Transverse colon (tissue), 4 donors: ENCODE results near the gene DBNL. TPM values are rescaled to one million over a fixed set of nuclear protein-coding genes. Genes with fewer than 3 reads are reported as not detected.

ENCODE experiments used
- DNase-seq: peaks from one replicate; pipeline ENCODE4 v3.0.0-alpha.2; 2019
- H3K27ac ChIP-seq, 4 donors: fragments of 200-600 bp; sonication (generic); 2 replicates each; pipeline ENCODE4 v1.5.1; 2016 to 2018; ENCODE audit warnings: inconsistent platforms in 4 of 4
- H3K27me3 ChIP-seq: fragments of 200-600 bp; sonication (generic); 2 replicates; pipeline ENCODE4 v1.5.1; 2017; ENCODE audit warnings: inconsistent platforms
- H3K36me3 ChIP-seq, 4 donors: fragments of 200-600 bp; sonication (generic); 2 replicates each; pipeline ENCODE4 v1.5.1; 2017 to 2019; ENCODE audit warnings: inconsistent platforms in 4 of 4
- H3K4me1 ChIP-seq, 4 donors: fragments of 200-600 bp; sonication (generic); 2 replicates each; pipeline ENCODE4 v1.5.1; 2017 to 2020; ENCODE audit warnings: inconsistent platforms in 4 of 4
- H3K4me3 ChIP-seq, 4 donors: fragments of 200-600 bp; sonication (generic); 1 replicate in 1 of 4; 2 replicates in 3 of 4; pipeline versions ENCODE4 v1.5.1 to v1.6.1; 2017 to 2019; ENCODE audit warnings: inconsistent platforms in 4 of 4
- H3K9me3 ChIP-seq, 2 donors: fragments of 200-600 bp; sonication (generic); 2 replicates each; pipeline ENCODE4 v1.5.1; 2017 to 2019; ENCODE audit warnings: inconsistent platforms in 2 of 2
- CTCF ChIP-seq, 5 experiments: fragments of 200-600 bp in 3 of 5; fragments of 450-650 bp in 2 of 5; sonication (generic) in 3 of 5; IDR thresholded peaks; 1 replicate in 2 of 5; 2 replicates in 3 of 5; pipeline ENCODE4 v1.5.1; 2016 to 2017; ENCODE audit warnings: antibody characterized with exemption in 5 of 5, inconsistent platforms in 3 of 5, mild to moderate bottlenecking in 2 of 5, moderate library complexity in 1 of 5
- EP300 ChIP-seq: sonication (generic); formaldehyde crosslinking; IDR thresholded peaks from one replicate; pipeline ENCODE4 v1.6.1; 2017; ENCODE audit warnings: antibody characterized with exemption, low read depth
- POLR2A ChIP-seq: fragments of 450-650 bp; IDR thresholded peaks from one replicate; pipeline ENCODE4 v1.6.1; 2016; ENCODE audit warnings: antibody characterized with exemption, mild to moderate bottlenecking, moderate library complexity
- POLR2AphosphoS5 ChIP-seq, 3 donors: sonication (generic); formaldehyde crosslinking; IDR thresholded peaks; one replicate each; pipeline ENCODE4 v1.6.1; 2016; ENCODE audit warnings: antibody characterized with exemption in 3 of 3
- WGBS, 2 donors: methylation state at CpG; one replicate each; pipeline ENCODE4 v1.1.5; 2018; ENCODE audit warnings: low coverage in 1 of 2; 5-methylcytosine and 5-hydroxymethylcytosine counted together
- in situ Hi-C, 4 donors: fragments of 200-750 bp; cut with MboI; loops; one replicate each; pipeline versions ENCODE4 v1.15.0 to v1.15.1; 2017; ENCODE audit warnings: low sequenced_read_pairs in 3 of 4, low pct_ligation_motif_present in 1 of 4, low pct_unique_long_range_greater_than_20kb in 1 of 4
- intact Hi-C: fragments of 100-400 bp; cut with DNase I; formaldehyde crosslinking; loops from one replicate; pipeline ENCODE4 v1.15.1; 2023; ENCODE audit warnings: low total_unique reads
- total RNA-seq, 4 donors: library from RNA; depleted of rRNA; stranded (reverse); fragments of >200 nt; gene quantifications; one replicate each; pipeline ENCODE4 v1.1.0, GENCODE V29; 2016

Gene DBNL
- total RNA-seq, 4 donors from 2014 or later, result 97.5 to 184 (median 137) TPM

- H3K27me3 ChIP-seq, result no peaks in the 10 kb centered on the region
- H3K4me1 ChIP-seq, result peaks cover 14 to 36% (median 32%) of the 10 kb centered on the region in 4 donors
- TF ChIP-seq CTCF (IDR thresholded peaks at IDR 0.05) (no peak), POLR2A (no peak), POLR2AphosphoS5 (IDR thresholded peaks at IDR 0.05) (no peak), EP300 (no peak)
- in situ Hi-C loops (no loop called here), intact Hi-C loops (no loop called here)
- DNase-seq, result no peak
- no peak overlapping the region for H3K4me3 ChIP-seq
- peaks cover 0 to 22% (median 0%) of the 10 kb centered on the region in 4 donors for H3K36me3 ChIP-seq
- 75% methylated on average over 8 of the region's 13 CpGs; no CpG with 5 or more reads in 1 of the 2 donors for whole genome bisulfite sequencing, 2 donors
- peak overlapping the region; percentile 74 to 87 (median 78) for H3K27ac ChIP-seq
- no peaks in the 10 kb centered on the region for H3K9me3 ChIP-seq
Observed at GRCh38 chr7:44074349-44074695, 29.8 kb downstream of the DBNL start.

DNA sequence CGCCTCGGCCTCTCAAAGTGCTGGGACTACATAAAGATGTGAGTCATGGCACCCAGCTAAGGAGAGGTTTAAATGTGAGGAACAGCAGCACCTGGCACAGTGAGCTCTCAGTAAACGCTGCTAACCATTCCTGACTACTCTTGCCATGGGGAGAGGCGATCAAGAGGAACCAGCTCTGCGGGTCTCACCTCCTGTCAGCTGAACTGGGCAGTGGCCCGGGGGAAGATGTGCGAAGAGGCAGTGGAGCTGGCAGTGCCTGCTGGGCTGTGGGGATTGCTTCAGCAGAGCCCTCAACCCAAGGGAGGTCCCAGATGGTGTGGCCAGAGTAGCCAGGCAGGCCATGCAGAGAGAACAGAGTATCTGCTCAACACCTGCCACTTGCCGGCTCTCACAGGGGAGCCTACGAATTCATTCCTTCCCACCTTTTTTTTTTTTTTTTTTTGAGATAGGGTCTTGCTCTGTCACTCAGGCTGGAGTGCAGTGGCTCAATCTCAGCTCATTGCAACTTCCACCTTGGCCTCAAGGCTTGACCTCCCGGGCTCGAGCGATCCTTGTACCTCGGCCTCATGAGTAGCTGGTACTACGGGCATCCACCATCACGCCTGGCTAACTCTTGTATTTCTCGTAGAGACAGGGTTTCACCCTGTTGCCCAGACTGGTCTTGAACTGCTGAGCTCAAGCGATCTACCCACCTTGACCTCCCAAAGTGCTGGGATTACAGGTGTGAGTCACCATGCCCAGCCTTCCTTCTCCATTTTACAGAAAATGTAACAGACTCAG, 31.0 kb downstream of the DBNL start:
- Histone ChIP-seq H3K4me1 (peaks cover 14 to 36% (median 32%) of the 10 kb centered on the region in 4 donors), H3K36me3 (peaks cover 0 to 22% (median 0%) of the 10 kb centered on the region in 4 donors), H3K4me3 (no peak overlapping the region), H3K27ac (no peak overlapping the region), H3K27me3 (no peaks in the 10 kb centered on the region), H3K9me3 (no peaks in the 10 kb centered on the region)
- WGBS, 2 donors, result 96 to 97% methylated on average over 5 to 17 of the region's 17 CpGs
- in situ Hi-C loops, result no loop called here
- no peak for TF ChIP-seq POLR2AphosphoS5 (IDR thresholded peaks at IDR 0.05)
- no peak for TF ChIP-seq POLR2A
- TF ChIP-seq EP300, result no peak
- no peak for TF ChIP-seq CTCF (IDR thresholded peaks at IDR 0.05)
- no peak for DNase-seq
- intact Hi-C loops, result no loop called here

DNA sequence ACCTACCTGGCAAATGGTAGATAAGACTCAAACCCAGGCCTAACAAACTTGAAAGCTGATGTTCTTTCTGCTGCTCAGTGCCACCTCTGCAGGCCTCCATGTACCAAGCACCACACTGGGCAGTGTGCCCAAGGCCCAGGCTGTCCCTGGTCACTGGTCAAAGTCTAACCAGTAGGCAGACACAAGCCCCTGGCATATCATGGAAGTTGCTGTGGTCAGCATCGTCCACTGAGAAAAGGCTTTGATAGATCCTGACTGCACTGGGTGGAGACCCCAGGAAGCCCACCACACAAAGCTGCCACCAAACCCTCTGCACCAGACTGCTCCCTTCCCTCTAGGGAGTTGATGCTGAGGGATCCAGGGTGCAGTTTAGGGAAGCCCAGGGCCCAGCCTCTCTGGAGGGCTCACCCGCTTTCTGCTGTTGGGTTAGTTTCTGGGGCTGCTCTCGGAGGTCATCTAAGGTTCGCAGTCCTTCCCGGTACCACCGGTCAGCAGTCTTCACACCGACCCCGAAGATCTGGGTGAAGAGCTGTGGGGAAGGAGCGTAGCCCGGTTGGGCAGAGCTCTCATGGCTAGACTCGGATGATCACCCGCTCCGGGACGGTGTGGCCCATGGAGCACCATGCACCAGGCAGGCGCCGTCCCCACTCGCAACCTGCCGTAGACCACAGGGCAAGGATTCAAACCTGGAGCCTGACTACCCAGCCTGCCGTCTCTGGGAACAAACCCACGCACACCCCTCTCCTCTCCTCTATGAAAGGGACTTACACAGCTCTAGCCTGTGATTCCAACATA, 31.8 kb downstream of the DBNL start:
- Histone ChIP-seq H3K9me3 (no peaks in the 10 kb centered on the region), H3K4me1 (peaks cover 14 to 39% (median 37%) of the 10 kb centered on the region in 4 donors), H3K36me3 (peaks cover 0 to 22% (median 0%) of the 10 kb centered on the region in 4 donors), H3K27ac (no peak overlapping the region), H3K4me3 (no peak overlapping the region), H3K27me3 (no peaks in the 10 kb centered on the region)
- 80 to 93% methylated on average over 1 to 20 of the region's 20 CpGs for WGBS, 2 donors
- in situ Hi-C loops, result no loop called here
- TF ChIP-seq POLR2AphosphoS5 (IDR thresholded peaks at IDR 0.05) (no peak), POLR2A (no peak), EP300 (no peak), CTCF (IDR thresholded peaks at IDR 0.05) (no peak)
- no peak for DNase-seq
- intact Hi-C loops, result no loop called here

DNA sequence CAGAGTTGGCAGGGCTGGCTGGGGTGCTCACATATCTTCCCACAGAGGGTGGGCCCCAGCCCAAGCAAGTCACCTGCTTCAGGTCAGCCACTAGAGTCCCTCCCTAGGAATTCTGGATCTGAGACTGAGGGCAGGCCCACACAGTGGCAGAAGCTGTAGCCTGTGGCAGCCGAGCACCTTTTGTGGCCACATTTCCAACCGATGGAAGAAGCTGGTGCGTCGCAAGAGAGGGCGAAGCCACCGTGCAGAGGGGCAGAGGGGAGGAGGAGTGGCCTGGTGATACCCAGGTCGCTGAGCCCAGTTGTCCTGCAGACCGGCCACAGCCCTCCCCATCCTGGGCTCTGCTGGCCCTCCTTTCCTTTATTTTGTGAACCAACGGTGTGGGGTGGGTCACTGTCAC, 32.6 kb downstream of the DBNL start:
- Histone ChIP-seq H3K27ac (no peak overlapping the region), H3K27me3 (no peaks in the 10 kb centered on the region), H3K9me3 (no peaks in the 10 kb centered on the region), H3K4me3 (no peak overlapping the region), H3K4me1 (peaks cover 12 to 37% (median 33%) of the 10 kb centered on the region in 4 donors), H3K36me3 (peaks cover 0 to 22% (median 0%) of the 10 kb centered on the region in 4 donors)
- intact Hi-C loops (no loop called here), in situ Hi-C loops (no loop called here)
- 71 to 94% methylated on average over 3 to 9 of the region's 9 CpGs for WGBS, 2 donors
- no peak for DNase-seq
- TF ChIP-seq EP300 (no peak), POLR2A (no peak)
